IPS-18c (cell line): ENCODE results near the gene SSPN.

Experiments
- H3K4me3 ChIP-seq: 2 replicates; pipeline ENCODE4 v1.7.0; 2013; ENCODE audit warnings: low read depth, mild to moderate bottlenecking, low read length, moderate library complexity; ENCODE audit not compliant: insufficient read depth
- H3K9me3 ChIP-seq: one replicate; pipeline ENCODE4 v1.6.1; 2013; ENCODE audit warnings: mild to moderate bottlenecking, low read length, moderate library complexity; ENCODE audit not compliant: control insufficient read depth, insufficient read depth

SSPN gene

DNA sequence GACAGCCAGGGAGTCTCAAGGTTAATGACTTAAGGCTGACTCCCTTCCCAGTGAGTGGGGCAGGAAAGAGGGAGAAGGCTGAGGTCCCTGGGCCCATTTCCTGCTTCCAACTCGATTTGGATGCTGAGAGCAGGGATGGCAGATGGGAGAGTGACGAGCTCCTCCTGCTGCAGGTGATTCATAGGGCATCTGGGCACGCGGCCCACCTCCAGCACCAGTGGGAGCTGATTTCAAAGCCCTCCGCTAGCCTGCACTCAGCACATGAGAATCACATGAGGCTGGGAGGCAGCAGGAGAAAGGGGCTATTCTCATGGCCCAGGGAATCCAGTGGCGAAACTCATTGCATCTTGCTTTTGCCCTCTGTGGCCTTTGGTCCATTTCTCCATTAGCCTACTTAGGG is 90.8 kb downstream of the SSPN start:
- Histone ChIP-seq H3K4me3 (no peak overlapping the region), H3K9me3 (no peaks in the 10 kb centered on the region)

DNA sequence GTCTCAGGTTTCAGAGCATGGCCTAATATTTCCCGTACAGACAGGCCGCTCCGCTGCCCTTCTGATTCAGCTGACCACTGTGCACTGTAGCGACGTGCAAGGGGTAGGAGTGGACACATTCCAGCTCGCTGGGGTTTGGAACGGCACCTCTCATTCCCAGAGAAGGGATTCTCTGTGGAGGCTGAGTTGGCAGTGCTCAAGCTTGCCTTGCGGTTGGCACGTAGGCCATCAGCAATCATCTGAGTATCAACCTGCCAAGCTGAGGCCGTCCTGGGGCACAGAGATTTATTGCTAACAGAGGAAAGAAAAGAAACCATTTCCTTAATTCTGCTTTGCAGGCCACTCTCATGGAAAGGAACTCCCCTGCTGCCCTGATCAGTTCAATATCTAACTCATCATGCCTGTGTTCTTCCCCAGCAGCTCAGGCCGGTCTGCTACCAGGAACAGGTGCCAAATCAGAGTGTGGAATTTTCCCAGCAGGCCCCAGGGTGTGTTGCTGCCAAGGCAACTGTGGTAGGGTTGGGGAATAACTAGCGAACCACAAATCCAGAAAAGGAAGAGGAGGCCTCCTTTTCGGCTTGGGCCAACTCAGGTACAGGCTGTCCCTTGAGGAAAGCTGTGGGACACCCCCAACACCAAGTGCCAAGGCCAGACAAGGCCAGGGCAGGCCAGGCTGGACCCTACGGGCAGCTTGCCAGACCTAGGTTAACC is 92.5 kb downstream of the SSPN start:
- Histone ChIP-seq H3K9me3 (no peaks in the 10 kb centered on the region), H3K4me3 (no peak overlapping the region)

DNA sequence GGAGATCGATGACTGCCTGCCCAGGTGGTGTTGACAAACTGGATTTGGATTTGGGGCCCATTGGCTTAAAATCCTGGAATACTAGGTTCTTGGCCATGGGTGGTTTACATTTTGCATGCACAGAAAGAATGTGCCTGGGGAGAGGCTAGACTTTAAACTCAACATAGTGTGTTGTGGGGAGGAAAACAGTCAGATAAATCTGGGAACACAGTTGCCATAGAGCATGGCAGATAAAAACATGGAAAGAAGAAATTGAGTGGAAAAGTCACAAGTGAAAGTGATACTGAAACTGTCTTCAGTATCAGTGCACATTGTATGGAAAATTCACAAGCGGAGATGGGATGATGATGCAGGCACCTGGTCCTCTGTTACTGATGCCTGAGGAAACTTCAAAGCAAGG is 95.2 kb downstream of the SSPN start:
- no peak overlapping the region for H3K4me3 ChIP-seq
- no peaks in the 10 kb centered on the region for H3K9me3 ChIP-seq

- no peak overlapping the region for H3K4me3 ChIP-seq
Measured at GRCh38 chr12:26292596-26292995, 97.2 kb downstream of the SSPN start.

GRCh38 chr12:26293612-26294011 is 98.2 kb downstream of the SSPN start:
- H3K9me3 ChIP-seq, result no peaks in the 10 kb centered on the region

More at GRCh38 chr12:26292596-26292995, 97.2 kb downstream of the SSPN start:
- no peaks in the 10 kb centered on the region for H3K9me3 ChIP-seq

DNA sequence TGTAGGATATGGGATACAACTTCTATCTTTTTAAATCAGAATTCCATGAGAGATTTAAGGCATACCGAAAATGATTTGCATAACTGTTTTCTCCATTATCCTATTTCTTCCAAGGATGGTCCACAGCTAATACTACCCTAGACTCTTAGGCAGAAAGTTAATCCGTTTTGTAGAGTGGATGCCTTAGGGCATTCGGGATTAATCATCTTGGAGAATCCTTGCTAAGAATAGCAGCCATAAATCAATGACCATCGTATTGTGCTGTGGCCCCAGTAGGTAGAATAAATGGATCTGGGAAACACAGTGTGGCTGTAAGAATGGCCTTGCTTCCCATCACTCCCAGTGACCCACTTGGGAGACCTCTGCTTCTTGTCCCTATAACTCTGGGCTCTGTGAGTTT is 99.6 kb downstream of the SSPN start:
- Histone ChIP-seq H3K4me3 (no peak overlapping the region), H3K9me3 (no peaks in the 10 kb centered on the region)

More at GRCh38 chr12:26293612-26294011, 98.2 kb downstream of the SSPN start:
- H3K4me3 ChIP-seq, result no peak overlapping the region

DNA sequence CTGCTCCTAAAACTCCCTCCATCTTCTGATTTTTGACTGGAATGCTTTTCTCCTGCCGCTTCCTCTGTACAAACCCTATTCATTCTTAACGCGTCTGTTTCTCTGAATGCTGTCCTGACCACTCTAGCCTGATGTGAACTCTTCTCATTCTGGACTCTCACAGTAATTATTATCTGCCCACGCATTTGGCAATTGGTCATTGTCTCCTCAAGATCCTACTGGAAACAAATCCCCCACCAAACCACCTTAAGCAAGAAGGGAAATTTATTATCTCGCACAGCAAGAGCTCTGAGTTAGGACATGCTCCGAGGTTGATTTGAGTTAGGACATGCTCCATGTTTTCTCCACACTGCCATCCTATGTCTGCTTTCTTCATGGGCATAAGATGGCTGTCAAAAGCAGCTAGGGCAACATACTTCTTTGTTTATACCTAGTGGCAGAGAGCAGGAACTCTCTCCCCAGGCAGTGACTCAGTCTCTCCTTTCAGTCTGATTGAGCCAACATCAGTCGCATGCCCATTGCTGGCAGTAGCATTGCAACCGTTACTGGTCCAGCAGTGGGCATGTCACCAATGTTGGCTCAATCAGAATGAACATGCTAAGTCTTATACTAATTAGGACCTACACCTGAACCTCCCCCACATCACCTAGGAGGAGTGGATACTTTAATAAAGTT is 102.2 kb downstream of the SSPN start:
- Histone ChIP-seq H3K9me3 (no peaks in the 10 kb centered on the region), H3K4me3 (no peak overlapping the region)

DNA sequence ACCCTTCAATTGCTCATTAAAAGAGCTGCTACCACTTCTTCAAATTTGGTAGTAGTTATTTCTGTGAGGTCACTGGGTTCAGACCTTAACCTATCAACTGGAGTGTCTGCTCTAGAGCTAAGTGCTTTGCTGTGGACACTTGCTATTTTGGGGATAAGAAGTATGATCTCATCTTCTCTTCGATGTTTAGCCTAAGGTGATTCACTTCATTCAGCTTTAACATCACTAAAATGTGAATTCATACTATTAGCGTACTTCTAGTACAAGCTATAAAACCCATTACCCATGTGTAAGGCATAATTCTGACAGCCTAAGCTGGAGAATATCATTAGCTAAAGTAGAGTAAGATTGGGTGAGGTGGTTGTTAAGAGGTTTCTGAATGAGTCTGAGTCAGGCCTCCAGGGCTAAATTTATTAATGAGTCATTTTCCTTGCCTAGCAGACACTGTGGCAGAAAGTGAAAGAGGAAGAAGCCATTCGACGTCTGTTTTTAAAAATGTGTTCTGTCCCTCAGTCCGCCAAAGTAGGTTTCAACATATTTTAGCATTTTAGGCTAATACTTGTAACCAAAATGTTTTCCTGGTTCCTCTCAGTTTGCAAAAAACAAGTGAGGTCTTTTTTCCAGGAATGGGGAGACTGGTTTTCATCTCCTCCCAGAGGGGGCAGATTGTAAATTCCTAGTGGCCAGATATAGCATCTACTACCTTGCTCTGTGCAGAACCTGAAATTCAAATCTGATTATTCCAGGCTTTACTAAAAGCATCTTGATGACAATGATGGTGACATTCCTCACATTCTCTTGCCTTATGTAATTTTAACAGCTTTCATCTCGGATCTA is 103.6 kb downstream of the SSPN start:
- H3K4me3 ChIP-seq, result no peak overlapping the region
- H3K9me3 ChIP-seq, result no peaks in the 10 kb centered on the region

GRCh38 chr12:26299751-26300150 is 104.4 kb downstream of the SSPN start:
- no peak overlapping the region for H3K4me3 ChIP-seq
- H3K9me3 ChIP-seq, result no peaks in the 10 kb centered on the region
